GM18526 (cell line): ENCODE results near the gene HORMAD2.

Experiments used
- POLR2A ChIP-seq: IDR thresholded peaks from 3 replicates; pipeline ENCODE4 v1.6.1; 2011; ENCODE audit not compliant: insufficient read length; ENCODE audit errors: extremely low read depth

HORMAD2 gene

DNA sequence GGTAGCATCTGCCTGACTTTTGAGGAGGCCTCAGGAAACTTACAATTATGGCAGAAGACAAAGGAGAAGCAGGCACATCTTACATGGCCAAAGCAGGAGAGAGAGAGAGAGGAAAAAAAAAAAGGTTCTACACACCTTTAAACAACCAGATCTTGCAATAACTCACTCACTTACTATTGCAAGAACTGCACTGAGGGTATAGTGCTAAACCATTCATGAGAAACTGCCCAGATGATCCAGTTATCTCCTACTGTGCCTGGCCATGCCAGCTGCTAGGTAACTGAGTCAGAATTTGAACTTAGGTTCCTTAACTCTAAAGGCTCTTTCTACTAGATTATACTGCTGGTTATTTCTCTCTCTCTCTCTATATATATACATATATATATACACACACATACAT lies 7.3 kb downstream of the HORMAD2 start:
- no peak for TF ChIP-seq POLR2A

DNA sequence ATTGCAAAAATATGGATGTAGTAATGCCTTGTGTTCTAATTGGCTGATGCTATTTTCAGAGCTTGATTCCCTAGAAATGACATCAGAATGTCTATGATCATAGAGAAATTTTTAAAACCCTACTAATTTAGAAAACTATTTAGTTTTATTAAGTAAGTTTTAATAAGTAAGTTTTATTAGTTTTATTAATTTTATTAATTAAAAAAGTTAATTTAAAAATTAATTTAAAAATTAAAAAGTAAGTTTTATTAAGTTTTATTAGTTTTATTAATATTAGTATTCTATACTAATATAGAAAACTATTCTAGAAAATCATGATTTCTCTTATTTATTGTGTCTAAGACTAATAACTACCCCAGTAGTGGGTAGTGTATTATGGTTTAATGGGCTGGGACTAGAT lies 8.2 kb downstream of the HORMAD2 start:
- no peak for TF ChIP-seq POLR2A

DNA sequence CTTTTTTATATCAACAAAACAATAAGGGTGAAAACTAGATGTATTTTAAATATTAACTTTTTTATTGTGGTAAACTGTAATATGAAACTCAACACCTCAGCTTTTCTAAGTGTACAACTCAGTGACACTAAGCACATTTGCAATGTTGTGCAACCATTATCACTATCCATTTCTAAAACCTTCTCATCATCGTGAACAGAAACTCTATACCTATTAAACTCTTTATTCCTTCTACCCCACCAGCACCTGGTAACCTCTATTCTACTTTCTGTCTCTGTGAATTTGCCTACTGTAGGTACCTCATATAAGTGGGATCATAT lies 9.4 kb downstream of the HORMAD2 start:
- no peak for TF ChIP-seq POLR2A

DNA sequence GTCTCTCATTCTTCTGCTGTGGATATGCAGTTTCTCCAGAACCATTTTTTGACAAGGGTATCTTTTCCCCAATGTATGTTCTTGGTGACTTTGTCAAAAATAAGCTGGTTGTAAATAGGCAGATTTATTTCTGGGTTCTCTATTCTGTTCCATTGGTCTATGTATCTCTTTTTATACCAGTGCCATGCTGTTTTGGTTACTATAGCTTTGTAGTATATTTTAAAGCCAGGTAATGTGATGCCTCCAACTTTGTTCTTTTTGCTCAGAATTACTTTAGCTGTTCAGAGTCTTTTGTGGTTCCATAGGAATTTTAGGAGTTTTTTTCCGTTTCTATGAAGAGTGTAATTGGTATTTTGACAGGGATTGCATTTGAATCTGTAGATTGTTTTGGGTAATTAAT lies 12.4 kb downstream of the HORMAD2 start:
- no peak for TF ChIP-seq POLR2A

DNA sequence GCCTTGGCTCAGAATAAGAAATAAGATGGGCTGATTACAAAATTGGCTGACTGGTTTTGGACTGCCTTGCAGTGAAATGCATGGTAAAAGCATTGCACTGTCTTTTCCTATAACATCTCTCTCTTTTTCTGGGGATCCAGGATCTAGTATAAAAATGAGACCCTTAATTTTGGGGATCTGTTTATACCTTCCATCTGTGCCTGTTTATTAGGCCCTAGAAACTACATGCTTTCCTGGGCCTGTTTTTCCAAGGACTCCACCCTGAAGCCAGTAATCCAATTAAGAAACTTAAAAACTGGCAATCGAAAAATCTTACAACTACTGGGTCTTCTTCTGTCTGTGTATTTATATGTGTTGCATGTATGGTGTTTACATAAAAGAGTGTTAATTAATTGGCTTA lies 14.5 kb downstream of the HORMAD2 start:
- no peak for TF ChIP-seq POLR2A

DNA sequence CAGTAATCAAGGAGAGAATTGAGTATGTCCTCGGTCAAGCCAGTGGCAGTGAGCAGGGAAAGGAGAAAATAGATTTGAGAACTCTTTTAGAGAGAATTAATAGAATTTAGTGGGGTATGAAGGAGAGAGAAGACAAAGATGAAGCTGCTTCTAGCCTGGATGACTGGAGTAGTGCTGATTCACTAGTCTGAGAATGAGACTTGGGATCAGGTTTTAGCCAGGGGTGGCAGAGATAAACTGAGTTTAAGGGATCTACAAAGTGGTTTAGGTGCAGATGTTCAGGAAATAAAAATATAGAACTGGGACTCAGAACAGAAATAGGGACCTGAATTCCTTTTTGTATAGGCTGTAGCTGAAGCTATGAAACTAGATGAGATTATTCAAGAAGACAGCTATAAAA lies 17.6 kb downstream of the HORMAD2 start:
- no peak for TF ChIP-seq POLR2A

DNA sequence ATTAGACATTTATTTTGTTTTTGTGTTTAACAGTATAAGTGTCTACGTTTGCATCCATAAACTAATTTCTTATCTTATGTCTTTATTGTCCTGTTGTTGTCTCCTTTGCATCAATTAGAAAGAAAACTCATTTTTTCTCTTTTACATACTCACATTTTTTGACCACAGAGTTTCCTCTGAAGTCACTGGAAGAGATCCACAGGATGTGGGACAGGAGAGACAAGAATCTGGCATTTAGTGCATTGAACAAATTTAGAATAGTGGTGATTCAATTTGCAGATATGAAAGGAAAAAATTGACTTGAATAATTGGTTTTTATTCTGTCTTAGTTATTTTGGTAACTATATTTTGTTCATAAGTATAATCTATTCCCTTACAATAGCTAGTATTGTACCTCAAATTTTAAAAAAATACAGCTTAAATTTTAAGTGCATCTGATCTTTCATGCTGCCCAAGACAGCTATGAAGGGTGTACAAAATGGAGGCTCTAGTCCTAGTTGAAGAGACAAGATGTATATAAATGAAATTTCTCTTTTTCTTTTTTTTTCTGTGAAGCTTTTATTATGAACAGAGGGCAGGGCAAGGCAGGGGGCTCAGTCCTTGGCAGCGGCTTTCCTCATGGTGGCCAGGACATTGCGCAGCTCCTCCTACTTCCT lies 24.4 kb downstream of the HORMAD2 start:
- TF ChIP-seq POLR2A = no peak

DNA sequence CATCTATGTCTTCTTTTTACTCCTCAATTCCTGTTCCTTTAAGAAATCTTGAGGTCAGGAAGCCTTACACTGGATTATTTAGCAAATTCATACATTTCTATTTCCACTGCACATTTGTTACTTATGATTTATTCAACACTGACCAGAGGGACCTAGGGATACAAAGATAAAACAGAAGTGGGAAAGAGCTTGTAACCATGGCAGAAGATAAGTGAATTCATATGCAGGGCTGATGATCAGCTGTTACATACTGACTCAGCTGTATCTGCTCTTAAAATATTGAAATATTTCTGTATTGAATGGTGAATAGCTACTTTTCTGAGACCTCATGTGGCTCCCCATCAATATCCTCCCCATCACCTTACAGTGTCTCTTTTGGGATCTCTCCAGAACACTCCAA lies 25.2 kb downstream of the HORMAD2 start:
- no peak for TF ChIP-seq POLR2A

DNA sequence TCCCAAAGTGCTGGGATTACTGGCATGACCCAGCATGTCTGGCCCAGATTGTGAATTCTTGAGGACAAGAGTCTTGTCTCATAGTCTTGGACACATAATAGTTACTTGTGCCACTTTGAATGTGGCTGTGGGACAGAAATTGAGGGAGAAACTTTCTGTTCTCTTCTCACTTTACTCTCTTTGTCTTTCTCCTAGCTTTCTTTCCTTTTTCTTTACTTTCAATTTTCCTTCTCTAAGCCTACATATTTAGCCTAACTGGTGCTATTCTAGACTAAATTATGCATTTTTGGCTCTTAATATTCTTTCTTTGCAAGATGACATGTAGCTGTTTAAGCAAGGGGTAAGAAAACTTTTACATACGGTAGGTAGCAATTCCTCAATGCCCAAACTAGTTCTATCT lies 33.2 kb downstream of the HORMAD2 start:
- TF ChIP-seq POLR2A = no peak

DNA sequence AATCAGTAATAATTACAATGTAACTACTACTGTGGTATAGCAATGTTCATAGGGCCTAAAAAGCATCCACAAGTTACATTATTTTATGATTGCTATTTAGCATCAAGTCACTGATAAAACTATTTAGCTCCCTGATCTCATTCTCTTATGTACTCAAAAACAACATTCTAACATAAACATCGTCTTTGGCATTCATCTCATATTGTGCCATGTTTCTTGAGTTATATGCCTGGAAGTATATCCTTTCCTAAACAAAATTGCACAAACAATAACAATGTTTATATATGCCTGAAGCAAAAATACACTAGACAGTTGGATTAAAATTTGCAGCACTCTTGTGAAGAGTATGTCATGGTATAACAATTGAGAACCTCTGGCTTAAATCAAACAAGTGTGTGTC lies 34.1 kb downstream of the HORMAD2 start:
- no peak for TF ChIP-seq POLR2A

DNA sequence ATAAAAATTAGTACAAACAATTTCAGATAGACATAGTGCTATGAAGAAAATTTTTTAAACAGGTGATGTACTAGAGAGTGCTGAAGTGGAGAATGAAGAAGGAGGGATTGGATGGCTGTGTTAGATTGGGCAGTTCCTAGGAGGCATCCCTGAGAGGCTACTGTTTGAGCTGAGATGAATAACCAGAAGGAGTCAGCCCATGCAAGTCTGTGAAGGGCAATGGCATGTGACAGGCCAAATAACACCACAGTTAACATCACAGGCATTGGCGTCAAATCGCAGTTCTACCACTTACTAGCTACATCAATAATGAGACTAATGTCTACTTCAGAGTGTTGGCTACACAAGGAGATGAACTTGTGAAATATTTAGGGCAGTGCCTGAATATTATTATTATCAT lies 35.4 kb downstream of the HORMAD2 start:
- no peak for TF ChIP-seq POLR2A

DNA sequence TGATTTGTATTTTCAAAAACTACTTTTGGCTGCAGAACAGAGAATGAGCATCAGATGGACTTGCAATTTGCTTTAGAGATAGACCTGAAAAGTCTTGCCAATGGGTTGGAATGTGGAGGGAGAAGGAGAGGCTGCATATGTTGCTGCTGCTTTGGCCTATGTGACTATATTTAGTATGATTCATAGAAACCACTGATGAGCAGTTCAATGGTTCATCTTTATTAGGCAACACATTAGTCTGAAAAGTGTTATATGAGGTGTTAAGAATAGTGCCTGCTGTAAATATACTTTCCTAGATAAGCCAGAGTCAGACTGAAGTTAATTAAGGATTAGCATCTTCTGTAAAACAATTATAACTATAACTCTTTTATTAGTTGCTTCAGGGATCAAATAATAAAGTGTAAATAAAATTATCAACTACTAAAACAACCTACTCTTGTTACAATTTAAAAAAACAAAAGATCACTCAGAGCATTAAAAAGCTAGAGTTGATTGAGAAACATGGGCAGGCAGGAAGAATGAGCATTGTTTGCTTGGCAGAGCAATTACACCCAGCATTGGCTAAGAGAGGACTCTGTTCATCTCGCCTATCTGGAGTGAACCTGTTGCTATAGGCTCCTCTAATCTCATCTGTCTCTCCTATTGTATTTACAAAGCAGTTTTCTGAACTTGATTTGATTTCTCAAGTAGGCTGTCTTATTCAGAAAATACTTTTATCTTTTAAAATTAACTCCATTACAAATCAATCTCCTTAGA lies 36.3 kb downstream of the HORMAD2 start:
- no peak for TF ChIP-seq POLR2A

DNA sequence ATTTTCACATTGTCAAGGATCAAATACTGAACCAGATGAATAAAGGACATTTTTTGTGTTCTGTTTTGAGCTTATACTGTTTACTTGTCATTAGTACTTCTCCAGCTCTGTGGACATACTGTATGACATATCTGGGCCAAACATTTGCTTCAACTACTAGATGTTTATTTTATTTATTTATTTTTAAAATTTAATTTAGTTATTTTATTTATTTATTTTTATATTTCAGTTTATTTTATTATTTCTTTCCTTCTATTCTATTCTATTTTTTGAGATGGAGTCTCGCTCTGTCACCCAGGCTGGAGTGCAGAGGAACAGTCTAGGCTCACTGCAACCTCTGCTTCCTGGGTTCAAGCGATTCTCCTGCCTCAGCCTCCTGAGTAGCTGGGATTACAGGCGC lies 37.0 kb downstream of the HORMAD2 start:
- no peak for TF ChIP-seq POLR2A

DNA sequence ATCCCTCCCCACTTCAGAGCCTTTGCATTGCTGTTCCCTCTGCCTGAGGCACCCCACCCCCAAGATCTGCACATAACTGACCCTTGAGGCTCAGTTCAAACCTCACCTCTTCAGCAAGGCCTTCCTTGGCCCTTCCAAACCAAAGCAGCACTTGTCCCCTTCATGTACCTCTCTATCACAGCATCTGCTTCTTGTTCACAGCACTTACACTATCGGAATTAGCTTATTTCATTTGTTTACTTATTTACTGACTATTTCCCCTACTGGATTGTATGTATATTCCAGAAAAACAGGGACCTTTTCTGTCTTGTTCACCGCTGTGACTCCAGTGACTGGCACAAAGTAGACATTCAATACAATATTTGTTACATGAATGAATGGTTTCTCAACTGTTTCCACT lies 38.0 kb downstream of the HORMAD2 start:
- TF ChIP-seq POLR2A = no peak

DNA sequence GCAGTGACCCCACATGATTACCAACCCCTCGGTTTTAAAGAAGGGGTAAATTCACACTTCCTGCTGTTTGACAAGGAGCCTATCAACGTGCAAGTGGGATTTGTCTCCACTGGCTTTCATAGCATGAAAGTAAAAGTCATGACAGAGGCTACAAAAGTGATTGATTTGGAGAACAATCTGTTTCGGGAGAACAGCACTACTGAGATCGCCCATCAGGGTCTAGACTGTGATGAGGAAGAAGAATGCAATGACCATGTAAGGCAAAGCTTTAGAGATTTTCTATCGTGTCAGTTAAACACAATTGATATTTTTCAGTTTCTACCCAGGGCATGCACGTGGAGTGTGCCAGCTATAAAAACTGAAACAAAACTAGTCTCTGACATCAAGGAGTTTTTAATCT lies 41.7 kb downstream of the HORMAD2 start:
- no peak for TF ChIP-seq POLR2A

DNA sequence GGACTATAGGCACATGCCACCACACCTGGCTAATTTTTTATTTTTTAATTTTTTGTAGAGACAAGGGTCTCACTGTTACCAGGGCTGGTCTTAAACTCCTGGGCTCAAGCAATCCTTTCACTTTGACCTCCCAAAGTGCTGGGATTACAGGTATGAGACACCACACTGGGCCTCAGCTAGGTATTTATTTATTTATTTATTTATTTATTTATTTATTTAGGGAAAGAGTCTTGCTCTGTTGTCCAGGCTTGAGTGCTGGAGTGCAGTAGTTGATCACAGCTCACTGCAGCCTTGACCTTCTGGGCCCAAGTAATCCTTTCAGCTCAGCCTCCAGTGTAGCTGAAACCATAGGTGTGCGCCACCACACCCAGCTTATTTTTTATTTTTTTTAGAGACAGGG lies 43.2 kb downstream of the HORMAD2 start:
- TF ChIP-seq POLR2A = no peak

DNA sequence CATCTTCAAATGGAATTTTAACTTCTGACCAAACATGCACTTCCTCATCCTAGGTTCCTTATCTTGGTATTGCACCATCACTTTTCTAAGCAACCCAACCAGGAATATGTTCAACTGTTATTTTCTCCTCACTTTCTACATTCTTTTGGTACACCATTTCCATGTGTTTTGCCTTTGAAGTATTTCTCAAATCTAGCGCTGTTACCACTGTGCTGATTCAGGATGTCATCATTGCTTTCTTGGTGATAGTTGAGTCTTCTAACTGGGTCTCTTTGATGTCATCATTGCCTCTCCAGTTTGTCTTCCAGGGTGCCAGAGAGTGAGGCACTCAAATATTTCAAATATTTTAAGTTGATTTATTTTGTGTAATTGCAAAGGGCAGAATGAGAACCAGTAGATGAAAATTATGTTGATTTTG lies 47.5 kb downstream of the HORMAD2 start:
- TF ChIP-seq POLR2A = no peak
